ENCODE measurements around the gene ITIH4. TPM values are rescaled to one million over a fixed set of nuclear protein-coding genes. Genes with fewer than 3 reads are reported as not detected.

ITIH4 gene
- total and polyA plus RNA-seq, 2 donors (not counting 1 experiment from before 2014, with no cell fraction given) = 21.5 to 38.5 TPM

DNA sequence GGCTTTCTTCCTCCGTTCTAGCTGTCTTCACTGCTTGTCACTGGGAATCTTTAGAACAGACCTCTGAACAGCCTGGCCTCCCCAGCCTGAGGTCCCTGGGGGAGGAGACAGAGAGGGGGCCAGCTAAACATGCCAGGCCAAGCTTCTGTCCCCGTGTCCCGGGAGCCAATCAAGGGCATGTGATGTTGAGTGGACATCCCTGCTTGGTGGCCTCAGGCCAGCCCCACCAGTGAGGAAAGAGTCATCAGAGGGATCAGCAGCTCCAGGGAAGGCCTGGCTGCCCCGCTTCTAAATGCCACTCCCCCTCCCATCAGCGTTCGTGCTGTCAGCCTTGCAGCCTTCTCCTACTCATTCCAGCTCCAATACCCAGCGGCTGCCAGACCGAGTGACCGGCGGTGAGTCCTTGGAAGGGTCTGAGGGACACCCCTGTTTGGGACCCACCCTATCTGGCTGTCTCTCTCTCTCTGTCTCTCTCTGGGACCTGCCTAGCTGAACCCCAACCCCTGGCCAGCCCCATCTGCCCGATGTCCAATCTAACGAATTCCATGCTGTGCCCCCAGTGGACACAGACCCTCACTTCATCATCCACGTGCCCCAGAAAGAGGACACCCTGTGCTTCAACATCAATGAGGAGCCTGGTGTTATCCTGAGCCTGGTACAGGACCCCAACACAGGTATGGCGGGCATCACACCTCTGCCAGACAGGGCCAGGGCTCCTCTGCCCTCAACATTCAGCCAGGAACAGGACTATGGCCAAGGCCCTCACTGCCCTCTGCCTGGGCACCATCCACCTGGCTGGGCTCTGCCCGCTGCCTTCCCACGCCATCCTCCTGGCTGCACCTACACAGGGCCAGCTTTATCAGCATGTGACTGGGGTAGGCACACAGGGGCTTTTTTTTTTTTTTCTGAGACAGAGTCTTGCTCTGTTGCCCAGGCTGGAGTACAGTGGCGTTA, 42.5 kb downstream of the ITIH4 start:
- Mint-ChIP-seq H3K9me3 (ENCODE audit: insufficient read depth) (no peaks in the 10 kb centered on the region), H3K27me3 (peaks cover 4% of the 10 kb centered on the region), H3K27ac (no peak overlapping the region), H3K4me3 (no peak overlapping the region), H3K4me1 (no peaks in the 10 kb centered on the region)
- DNase-seq = no peak
- Histone ChIP-seq H3K36me3 (replicated peaks in 1 of 2; ENCODE audit: control extremely low read depth in 1 of 2, control insufficient read depth in 1 of 2, extremely low read depth in 1 of 2, insufficient read depth in 2 of 2, low read length in 1 of 2) (no peaks in the 10 kb centered on the region), H3K79me2 (ENCODE audit: control insufficient read depth, insufficient read depth, low read length) (no peaks in the 10 kb centered on the region), H3K9me3 (ENCODE audit: control extremely low read depth in 1 of 3, control insufficient read depth in 2 of 3, insufficient read depth in 1 of 3, low read length in 2 of 3) (no peaks in the 10 kb centered on the region), H3K27me3 (replicated peaks in 1 of 4; ENCODE audit: control extremely low read depth in 1 of 4, control insufficient read depth in 3 of 4, insufficient read depth in 4 of 4, low read length in 3 of 4) (no peaks in the 10 kb centered on the region), H3K27ac (ENCODE audit: low read length in 2 of 2) (no peak overlapping the region), H3K4me3 (ENCODE audit: control extremely low read depth in 1 of 5, extremely low read depth in 1 of 5, insufficient read depth in 1 of 5, low read depth in 2 of 5, low read length in 4 of 5) (no peak overlapping the region), H4K20me1 (ENCODE audit: control insufficient read depth, insufficient read depth, low read length, poor library complexity, severe bottlenecking) (no peaks in the 10 kb centered on the region), H3K4me1 (ENCODE audit: control insufficient read depth in 2 of 2, insufficient read depth in 2 of 2, low read length in 2 of 2) (no peaks in the 10 kb centered on the region), H3K9ac (ENCODE audit: low read length) (no peak overlapping the region), H2AFZ (ENCODE audit: insufficient read depth, low read depth, low read length, poor library complexity, severe bottlenecking) (no peak overlapping the region), H3K4me2 (replicated peaks; ENCODE audit: low read depth, low read length, poor library complexity, severe bottlenecking) (no peak overlapping the region)
- TF ChIP-seq, protein P1, sequence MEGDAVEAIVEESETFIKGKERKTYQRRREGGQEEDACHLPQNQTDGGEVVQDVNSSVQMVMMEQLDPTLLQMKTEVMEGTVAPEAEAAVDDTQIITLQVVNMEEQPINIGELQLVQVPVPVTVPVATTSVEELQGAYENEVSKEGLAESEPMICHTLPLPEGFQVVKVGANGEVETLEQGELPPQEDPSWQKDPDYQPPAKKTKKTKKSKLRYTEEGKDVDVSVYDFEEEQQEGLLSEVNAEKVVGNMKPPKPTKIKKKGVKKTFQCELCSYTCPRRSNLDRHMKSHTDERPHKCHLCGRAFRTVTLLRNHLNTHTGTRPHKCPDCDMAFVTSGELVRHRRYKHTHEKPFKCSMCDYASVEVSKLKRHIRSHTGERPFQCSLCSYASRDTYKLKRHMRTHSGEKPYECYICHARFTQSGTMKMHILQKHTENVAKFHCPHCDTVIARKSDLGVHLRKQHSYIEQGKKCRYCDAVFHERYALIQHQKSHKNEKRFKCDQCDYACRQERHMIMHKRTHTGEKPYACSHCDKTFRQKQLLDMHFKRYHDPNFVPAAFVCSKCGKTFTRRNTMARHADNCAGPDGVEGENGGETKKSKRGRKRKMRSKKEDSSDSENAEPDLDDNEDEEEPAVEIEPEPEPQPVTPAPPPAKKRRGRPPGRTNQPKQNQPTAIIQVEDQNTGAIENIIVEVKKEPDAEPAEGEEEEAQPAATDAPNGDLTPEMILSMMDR (IDR thresholded peaks at IDR 0.05) = no peak
- TF ChIP-seq EZH2 (IDR thresholded peaks at IDR 0.05; ENCODE audit: borderline replicate concordance, insufficient read depth, low read depth, low read length, poor library complexity, severe bottlenecking) = no peak
- CTCF ChIA-PET = interaction anchor here (1.4 kb wide), 1 partner anchor 12 kb away, joined by 4 read pairs; no protein-coding TSS in a partner anchor
- WGBS (ENCODE audit: insufficient coverage) = 90% methylated on average over 16 of the region's 17 CpGs
- POLR2A ChIA-PET = interaction anchor here (0.6 kb wide), 1 partner anchor 256 kb away, joined by 3 read pairs; no protein-coding TSS in a partner anchor
- intact Hi-C loops (cut with micrococcal nuclease) = no loop called here
- no peak for ATAC-seq (ENCODE audit: low read depth)

DNA sequence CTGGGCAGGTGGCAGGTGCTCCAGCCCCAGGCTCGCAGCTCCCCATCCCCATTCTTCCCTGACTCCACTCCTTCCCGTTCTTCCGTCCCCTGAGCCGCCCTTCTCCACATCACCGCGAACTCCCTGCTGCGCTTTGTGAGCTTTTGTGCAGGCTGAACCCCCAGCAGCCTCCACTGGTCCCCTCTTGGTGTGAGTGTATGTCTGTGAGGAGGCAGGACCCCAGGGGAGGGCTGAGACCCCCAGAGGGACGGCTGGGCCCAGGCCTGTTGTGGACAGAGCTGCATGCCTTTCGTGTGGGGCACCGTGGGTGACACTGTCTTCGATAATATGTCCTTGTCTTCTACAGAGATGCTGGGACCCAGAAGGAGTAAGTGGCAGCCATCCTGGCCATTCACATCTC, 43.2 kb downstream of the ITIH4 start:
- H3K4me3 ChIP-seq (ENCODE audit: control extremely low read depth in 1 of 5, extremely low read depth in 1 of 5, insufficient read depth in 1 of 5, low read depth in 2 of 5, low read length in 4 of 5) = no peak overlapping the region
- DNase-seq (no peak), ATAC-seq (ENCODE audit: low read depth) (no peak)
- H3K79me2 ChIP-seq (ENCODE audit: control insufficient read depth, insufficient read depth, low read length) = no peaks in the 10 kb centered on the region
- no peaks in the 10 kb centered on the region for H4K20me1 ChIP-seq (ENCODE audit: control insufficient read depth, insufficient read depth, low read length, poor library complexity, severe bottlenecking)
- H3K9ac ChIP-seq (ENCODE audit: low read length) = no peak overlapping the region
- H3K4me1 ChIP-seq (ENCODE audit: control insufficient read depth in 2 of 2, insufficient read depth in 2 of 2, low read length in 2 of 2) = no peaks in the 10 kb centered on the region
- no peak overlapping the region for H2AFZ ChIP-seq (ENCODE audit: insufficient read depth, low read depth, low read length, poor library complexity, severe bottlenecking)
- Mint-ChIP-seq H3K4me3 (no peak overlapping the region), H3K27me3 (peaks cover 4% of the 10 kb centered on the region), H3K9me3 (ENCODE audit: insufficient read depth) (no peaks in the 10 kb centered on the region), H3K27ac (no peak overlapping the region), H3K4me1 (no peaks in the 10 kb centered on the region)
- H3K9me3 ChIP-seq (ENCODE audit: control extremely low read depth in 1 of 3, control insufficient read depth in 2 of 3, insufficient read depth in 1 of 3, low read length in 2 of 3) = no peaks in the 10 kb centered on the region
- no peak overlapping the region for H3K27ac ChIP-seq (ENCODE audit: low read length in 2 of 2)
- no peaks in the 10 kb centered on the region for H3K36me3 ChIP-seq (replicated peaks in 1 of 2; ENCODE audit: control extremely low read depth in 1 of 2, control insufficient read depth in 1 of 2, extremely low read depth in 1 of 2, insufficient read depth in 2 of 2, low read length in 1 of 2)
- WGBS (ENCODE audit: insufficient coverage) = 85% methylated on average over 6 of the region's 11 CpGs
- ChIA-PET POLR2A (no interaction called here), CTCF (interaction anchor here (1.4 kb wide), 1 partner anchor 12 kb away, joined by 4 read pairs; no protein-coding TSS in a partner anchor)
- H3K4me2 ChIP-seq (replicated peaks; ENCODE audit: low read depth, low read length, poor library complexity, severe bottlenecking) = no peak overlapping the region
- H3K27me3 ChIP-seq (replicated peaks in 1 of 4; ENCODE audit: control extremely low read depth in 1 of 4, control insufficient read depth in 3 of 4, insufficient read depth in 4 of 4, low read length in 3 of 4) = no peaks in the 10 kb centered on the region
- intact Hi-C loops (cut with micrococcal nuclease) = no loop called here
- TF ChIP-seq, protein P1 (IDR thresholded peaks at IDR 0.05) = no peak
- TF ChIP-seq EZH2 (IDR thresholded peaks at IDR 0.05; ENCODE audit: borderline replicate concordance, insufficient read depth, low read depth, low read length, poor library complexity, severe bottlenecking) = no peak

Measured in B cell (primary cell).